MM.1S (cell line): Measurements from ENCODE around the gene CHST15.

Experiments used
- CTCF ChIP-seq: fragments of 300-600 bp; sonication (generic); IDR thresholded peaks from 2 replicates; pipeline ENCODE4 v1.5.1; 2016; ENCODE audit warnings: antibody characterized with exemption, low read length, mixed read lengths
- EZH2 ChIP-seq: fragments of 300-600 bp; sonication (generic); optimal IDR thresholded peaks from 2 replicates; pipeline ENCODE3; 2017; ENCODE audit warnings: low read depth, mild to moderate bottlenecking, antibody characterized with exemption, low read length, mixed read lengths
- EZH2phosphoT487 ChIP-seq: fragments of 300-600 bp; sonication (generic); IDR thresholded peaks from 2 replicates; pipeline ENCODE4 v1.6.1; 2018; ENCODE audit warnings: antibody characterized with exemption, low read length

- TF ChIP-seq EZH2 = no peak
- no peak for TF ChIP-seq CTCF
- no peak for TF ChIP-seq EZH2phosphoT487
Observed at GRCh38 chr10:124007773-124008145, 85.6 kb downstream of the CHST15 start.
